H1 (cell line): ENCODE data around the gene PRKCSH. TPM values are rescaled to one million over a fixed set of nuclear protein-coding genes. Genes with fewer than 3 reads are reported as not detected.

Experiments
- CTCF ChIA-PET: fragments of 300-600 bp; sonication (Branson Sonifier 250); formaldehyde crosslinking; loops from one replicate; lab custom pipeline; 2021; ENCODE audit not compliant: partially characterized antibody; lab: Charles Lee
- POLR2A ChIA-PET: fragments of 300-600 bp; sonication (Branson Sonifier 250); formaldehyde crosslinking; loops from one replicate; lab custom pipeline; 2021; ENCODE audit warnings: inconsistent platforms; ENCODE audit not compliant: partially characterized antibody; lab: Charles Lee
- DNase-seq, 2 experiments: peaks; one replicate each; pipeline versions ENCODE4 v3.0.0 to v3.0.0-alpha.2; 2010 to 2022; ENCODE audit warnings: low spot score in 2 of 2, low read depth in 1 of 2, mixed read lengths in 1 of 2
- FAIRE-seq: peaks from 2 replicates; lab custom pipeline; 2011; peaks lifted over from hg19 to GRCh38; lab: Jason Lieb, UNC
- H2AFZ ChIP-seq: 2 replicates; pipeline ENCODE4 v1.8.1; 2012; ENCODE audit warnings: low read length, inconsistent platforms
- H2AK5ac ChIP-seq: 2 replicates; pipeline ENCODE4 v1.6.1; 2013; ENCODE audit warnings: low read depth, low read length
- H2BK120ac ChIP-seq: replicated peaks from 2 replicates; pipeline ENCODE3; 2013; ENCODE audit warnings: low read depth, low read length, inconsistent platforms
- H2BK12ac ChIP-seq: 2 replicates; pipeline ENCODE4 v1.6.1; 2013; ENCODE audit warnings: low read depth, low read length
- H2BK15ac ChIP-seq: 2 replicates; pipeline ENCODE4 v1.6.1; 2013; ENCODE audit warnings: low read length
- H2BK20ac ChIP-seq: 2 replicates; pipeline ENCODE4 v1.6.1; 2013; ENCODE audit warnings: low read length
- H2BK5ac ChIP-seq: 2 replicates; pipeline ENCODE4 v1.6.1; 2013; ENCODE audit warnings: low read depth, low read length
- H3K14ac ChIP-seq: 2 replicates; pipeline ENCODE4 v1.6.1; 2013; ENCODE audit warnings: inconsistent platforms; ENCODE audit not compliant: insufficient read length
- H3K18ac ChIP-seq: 2 replicates; pipeline ENCODE4 v1.6.1; 2013; ENCODE audit warnings: low read length; ENCODE audit errors: extremely low read depth
- H3K23ac ChIP-seq: 2 replicates; pipeline ENCODE4 v1.6.1; 2013; ENCODE audit warnings: inconsistent platforms; ENCODE audit not compliant: insufficient read length
- H3K23me2 ChIP-seq: 2 replicates; pipeline ENCODE4 v1.6.1; 2013; ENCODE audit warnings: low read depth, low read length
- H3K27ac ChIP-seq: 2 replicates; pipeline ENCODE4 v1.6.1; 2011; ENCODE audit warnings: low read depth, low read length, inconsistent platforms
- H3K27me3 ChIP-seq, 4 experiments: replicated peaks in 1 of 4; 1 replicate in 1 of 4; 2 replicates in 3 of 4; pipeline versions ENCODE4 v1.6.1 to v1.8.1; 2011 to 2013; ENCODE audit warnings: low read length in 3 of 4, mild to moderate bottlenecking in 3 of 4, inconsistent platforms in 2 of 4, mixed read lengths in 2 of 4, moderate library complexity in 1 of 4; ENCODE audit not compliant: control insufficient read depth in 3 of 4, insufficient read depth in 3 of 4; ENCODE audit errors: extremely low read depth in 1 of 4
- H3K36me3 ChIP-seq, 4 experiments: 2 replicates each; pipeline versions ENCODE4 v1.6.1 to v1.8.1; 2011 to 2013; ENCODE audit warnings: mild to moderate bottlenecking in 4 of 4, low read length in 3 of 4, moderate library complexity in 2 of 4, control low read depth in 1 of 4, inconsistent platforms in 1 of 4; ENCODE audit not compliant: insufficient read depth in 4 of 4, control insufficient read depth in 2 of 4
- H3K4ac ChIP-seq: replicated peaks from 2 replicates; pipeline ENCODE3; 2013; ENCODE audit warnings: low read length, low read depth, mixed read lengths, inconsistent platforms; ENCODE audit not compliant: insufficient read length
- H3K4me1 ChIP-seq, 4 experiments: replicated peaks in 1 of 4; 1 replicate in 1 of 4; 2 replicates in 3 of 4; pipeline versions ENCODE4 v1.6.1 to v1.8.1; 2011 to 2013; ENCODE audit warnings: low read length in 3 of 4, inconsistent platforms in 2 of 4, mixed read lengths in 1 of 4; ENCODE audit not compliant: insufficient read depth in 4 of 4, control insufficient read depth in 3 of 4
- H3K4me2 ChIP-seq, 2 experiments: 2 replicates each; pipeline versions ENCODE4 v1.6.1 to v1.8.1; 2011 to 2013; ENCODE audit warnings: low read depth in 2 of 2, low read length in 2 of 2, control low read depth in 1 of 2, inconsistent platforms in 1 of 2, mild to moderate bottlenecking in 1 of 2; ENCODE audit not compliant: insufficient read depth in 1 of 2
- H3K4me3 ChIP-seq, 4 experiments: fragments of 200-600, 300-600 bp in 1 of 4; sonication (generic), shearing (Covaris generic), sonication (Bioruptor Twin) in 1 of 4; 2 replicates each; pipeline versions ENCODE4 v1.5.1 to v1.8.1; 2011 to 2016; ENCODE audit warnings: low read length in 4 of 4, low read depth in 3 of 4, control low read depth in 2 of 4, inconsistent platforms in 2 of 4, mild to moderate bottlenecking in 2 of 4, mixed read lengths in 1 of 4, moderate library complexity in 1 of 4; ENCODE audit not compliant: insufficient read depth in 2 of 4; ENCODE audit errors: extremely low read depth in 1 of 4
- H3K56ac ChIP-seq: replicated peaks from 2 replicates; pipeline ENCODE3; 2013; ENCODE audit warnings: low read depth, mild to moderate bottlenecking, mixed read lengths, low read length, inconsistent platforms; ENCODE audit not compliant: insufficient read length
- H3K79me1 ChIP-seq: 2 replicates; pipeline ENCODE4 v1.6.1; 2013; ENCODE audit warnings: low read depth, low read length, control low read depth
- H3K79me2 ChIP-seq, 2 experiments: 2 replicates each; pipeline versions ENCODE4 v1.6.1 to v1.8.1; 2012 to 2013; ENCODE audit warnings: low read length in 2 of 2, mild to moderate bottlenecking in 2 of 2, inconsistent platforms in 1 of 2; ENCODE audit not compliant: insufficient read depth in 2 of 2, control insufficient read depth in 1 of 2
- H3K9ac ChIP-seq, 4 experiments: replicated peaks in 1 of 4; 1 replicate in 1 of 4; 2 replicates in 3 of 4; pipeline versions ENCODE4 v1.6.1 to v1.8.1; 2011 to 2013; ENCODE audit warnings: low read depth in 3 of 4, low read length in 3 of 4, control low read depth in 2 of 4, mild to moderate bottlenecking in 2 of 4, moderate library complexity in 2 of 4, inconsistent platforms in 1 of 4; ENCODE audit errors: extremely low read depth in 1 of 4
- H3K9me3 ChIP-seq, 2 experiments: 2 replicates each; pipeline versions ENCODE4 v1.6.1 to v1.8.1; 2012 to 2013; ENCODE audit warnings: mild to moderate bottlenecking in 2 of 2, moderate library complexity in 2 of 2, control low read depth in 1 of 2, inconsistent platforms in 1 of 2, low read depth in 1 of 2, low read length in 1 of 2, mixed read lengths in 1 of 2; ENCODE audit not compliant: insufficient read depth in 2 of 2
- H4K20me1 ChIP-seq, 2 experiments: replicated peaks in 1 of 2; 2 replicates each; pipeline versions ENCODE3 to v1.8.1; 2011 to 2013; ENCODE audit warnings: inconsistent platforms in 2 of 2, low read length in 2 of 2, mild to moderate bottlenecking in 1 of 2; ENCODE audit not compliant: insufficient read depth in 2 of 2, control insufficient read depth in 1 of 2
- H4K5ac ChIP-seq: 2 replicates; pipeline ENCODE4 v1.6.1; 2013; ENCODE audit warnings: low read length, low read depth, mixed read lengths, inconsistent platforms; ENCODE audit not compliant: insufficient read length
- H4K8ac ChIP-seq: 2 replicates; pipeline ENCODE4 v1.8.0; 2013; ENCODE audit warnings: mild to moderate bottlenecking, moderate library complexity, low read length, inconsistent platforms; ENCODE audit not compliant: insufficient read depth; ENCODE audit errors: extremely low read depth
- H4K91ac ChIP-seq: replicated peaks from 2 replicates; pipeline ENCODE3; 2013; ENCODE audit warnings: low read length, mixed read lengths, inconsistent platforms; ENCODE audit not compliant: insufficient read length
- CHD1 ChIP-seq: IDR thresholded peaks from 2 replicates; pipeline ENCODE4 v1.6.1; 2012; ENCODE audit warnings: low read depth, low read length, improper control_type of control experiment
- KDM5A ChIP-seq: fragments of 200-600 bp; IDR thresholded peaks from 2 replicates; pipeline ENCODE4 v1.7.1; 2012; ENCODE audit warnings: mild to moderate bottlenecking, low read length, inconsistent platforms, mixed read lengths
- NRF1 ChIP-seq: IDR thresholded peaks from 2 replicates; pipeline ENCODE4 v1.6.1; 2011; ENCODE audit warnings: mild to moderate bottlenecking, low read depth, low read length, improper control_type of control experiment
- RBBP5 ChIP-seq: IDR thresholded peaks from 2 replicates; pipeline ENCODE4 v1.7.1; 2012; ENCODE audit warnings: low read depth, mild to moderate bottlenecking, inconsistent platforms, low read length, moderate library complexity, borderline replicate concordance
- RXRA ChIP-seq: IDR thresholded peaks from 2 replicates; pipeline ENCODE4 v1.6.1; 2011; ENCODE audit warnings: low read depth, mild to moderate bottlenecking, low read length, moderate library complexity; ENCODE audit not compliant: insufficient read depth
- SIN3A ChIP-seq, 2 experiments: IDR thresholded peaks in 1 of 2; conservative IDR thresholded peaks in 1 of 2; 2 replicates each; pipeline ENCODE4 v1.6.1; 2011 to 2012; ENCODE audit warnings: low read length in 2 of 2, improper control_type of control experiment in 1 of 2, low read depth in 1 of 2, mild to moderate bottlenecking in 1 of 2
- WGBS, 2 experiments: shearing (Covaris generic) in 1 of 2; methylation state at CpG; one replicate each; pipeline versions ENCODE4 v1.1.6 to v1.1.7; 2013 to 2015; ENCODE audit warnings: low lambda C conversion rate in 2 of 2, mixed read lengths in 2 of 2, inconsistent platforms in 1 of 2, low coverage in 1 of 2, missing lambda C conversion rate in 1 of 2; ENCODE audit not compliant: insufficient replicate concordance in 2 of 2, insufficient coverage in 1 of 2, insufficient read length in 1 of 2; ENCODE audit errors: extremely low coverage in 1 of 2, missing lambda C conversion rate in 1 of 2; 5-methylcytosine and 5-hydroxymethylcytosine counted together
- polyA plus RNA-seq, 7 experiments: library from polyadenylated mRNA; depleted of rRNA in 3 of 7; stranded (reverse) in 5 of 7; unstranded in 2 of 7; fragments of >200 nt in 5 of 7; fragments of 200-250 nt in 2 of 7; gene quantifications; 1 replicate in 5 of 7; 2 replicates in 1 of 7; 4 replicates in 1 of 7; pipeline versions ENCODE4 v1.2.1 to v1.2.3, GENCODE V29; 2011 to 2013; ENCODE audit warnings: missing spikeins in 2 of 7, mixed read lengths in 2 of 7
- total RNA-seq: library from RNA; stranded (reverse); fragmentation: NEBNext Ultra II Directional; extraction: Animal tissue kit (Norgen Biotek cat#: 25700); gene quantifications from 2 replicates; pipeline ENCODE4 v1.2.1, GENCODE V29; 2021
- TF ChIP-seq, protein P1 (sequence below), 3 experiments: IDR thresholded peaks; 1 replicate in 2 of 3; 2 replicates in 1 of 3; pipeline versions ENCODE4 v1.5.1 to v1.6.1; 2011; ENCODE audit warnings: low read length in 3 of 3, mild to moderate bottlenecking in 3 of 3, inconsistent platforms in 2 of 3, low read depth in 1 of 3, moderate library complexity in 1 of 3; ENCODE audit not compliant: insufficient read depth in 1 of 3; ENCODE audit errors: control extremely low read depth in 1 of 3

The PRKCSH gene
- total and polyA plus RNA-seq, 2 of the 8 experiments (the other 6 are each of a cell fraction or from before 2014, with no cell fraction given): 97.2 to 337 TPM

DNA sequence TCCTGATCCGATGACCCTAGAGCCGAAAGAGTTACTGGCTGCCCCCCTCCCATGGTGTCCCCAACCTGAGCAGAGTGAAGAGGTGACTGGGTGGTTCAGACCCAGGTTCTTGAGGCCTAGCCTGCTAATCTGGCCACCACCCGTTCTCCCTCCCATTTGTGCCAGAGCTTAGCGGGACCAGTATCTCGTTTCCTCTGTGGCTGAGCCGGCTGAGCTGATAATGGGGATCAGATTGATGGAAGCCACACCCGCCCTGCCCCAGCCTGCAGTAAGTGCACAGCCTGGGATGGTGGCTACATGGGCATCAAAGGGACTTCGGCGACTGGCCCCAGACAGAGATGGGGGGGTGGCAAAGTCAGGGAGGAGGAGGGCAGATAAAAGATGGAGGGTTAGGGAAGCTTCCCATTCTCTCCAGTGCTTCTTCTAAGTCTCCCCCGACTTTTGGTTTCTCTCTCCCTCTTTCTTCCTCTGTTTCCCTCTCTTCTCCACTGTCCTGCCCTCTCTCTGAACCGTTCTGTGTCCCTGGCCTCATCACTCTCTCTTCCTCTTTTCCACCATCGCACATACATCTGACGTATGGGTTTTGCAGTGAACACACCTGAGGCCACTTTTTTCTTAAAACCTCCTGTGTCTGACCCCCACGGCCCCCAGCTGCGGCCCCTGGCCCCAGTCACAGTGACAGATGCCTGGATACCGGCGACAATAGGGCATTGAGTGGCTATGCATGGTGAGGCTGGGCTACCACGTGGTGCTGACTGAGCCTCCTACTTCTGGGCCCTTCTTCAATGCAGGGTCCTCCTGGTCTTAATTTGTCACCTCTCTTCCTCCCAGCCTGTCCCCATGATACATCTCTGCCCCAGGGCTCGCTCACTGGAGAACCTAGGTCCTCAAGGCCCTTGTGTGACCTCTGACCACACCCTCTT is 43.0 kb downstream of the PRKCSH start:
- H3K23me2 ChIP-seq: peaks cover 7% of the 10 kb centered on the region; the same call in 1 of the 2 replicates
- no peaks in the 10 kb centered on the region for H3K79me2 ChIP-seq
- POLR2A ChIA-PET: interaction anchor here (1.1 to 3.0 kb wide), 3 partner anchors 56 to 218 kb away, joined by 3 to 11 read pairs (median 5); partner anchors contain the start of gene RGL3
- no peak overlapping the region for H3K4ac ChIP-seq
- peak overlapping the region; percentile 68 for H3K18ac ChIP-seq
- no peaks in the 10 kb centered on the region; a peak in 1 of 8 replicates for H3K36me3 ChIP-seq
- peaks cover 20 to 26% (median 23%) of the 10 kb centered on the region in 4 experiments for H3K27me3 ChIP-seq
- CTCF ChIA-PET: interaction anchor here (0.5 to 1.9 kb wide), 5 partner anchors 19 to 1018 kb away, joined by 3 to 11 read pairs (median 4); no protein-coding TSS in a partner anchor
- no peak overlapping the region for H3K23ac ChIP-seq
- 0 out of 2 replicates have a peak overlapping the region, but pooled peaks have one; percentile 75 for H2AK5ac ChIP-seq
- H3K14ac ChIP-seq: no peak overlapping the region
- no peak overlapping the region for H2BK120ac ChIP-seq
- DNase-seq: no peak
- no peak overlapping the region for H2BK20ac ChIP-seq
- no peak overlapping the region for H2BK5ac ChIP-seq
- 84% methylated on average over 16 of the region's 19 CpGs; no CpG with 5 or more reads in 1 of the 2 experiments for WGBS, 2 experiments
- H3K9me3 ChIP-seq: no peaks in the 10 kb centered on the region; a peak in 1 of 4 replicates
- 0 out of 4 replicates have a peak overlapping the region, but pooled peaks of 1 of the 2 experiments have one; percentile 34 for H3K4me2 ChIP-seq
- no peak overlapping the region for H2AFZ ChIP-seq
- FAIRE-seq: no peak
- H4K91ac ChIP-seq: peak overlapping the region; percentile 70
- H3K79me1 ChIP-seq: no peaks in the 10 kb centered on the region
- no peak overlapping the region for H3K56ac ChIP-seq
- no peak overlapping the region for H3K9ac ChIP-seq
- H4K8ac ChIP-seq: no peak overlapping the region
- H2BK12ac ChIP-seq: peak overlapping the region; percentile 60; the same call in 1 of the 2 replicates
- H3K4me3 ChIP-seq: peak overlapping the region in 1 of 4 experiments; percentile 58; a peak in 3 of 8 replicates
- H2BK15ac ChIP-seq: peak overlapping the region; percentile 67; the same call in 1 of the 2 replicates
- no peak overlapping the region for H4K5ac ChIP-seq
- H4K20me1 ChIP-seq: peaks cover 0 to 6% of the 10 kb centered on the region in 2 experiments
- peaks cover 0 to 17% (median 5%) of the 10 kb centered on the region in 4 experiments; a peak in 5 of 7 replicates for H3K4me1 ChIP-seq
- no peak overlapping the region for H3K27ac ChIP-seq
- no peak for TF ChIP-seq RBBP5
- no peak for TF ChIP-seq NRF1
- no peak for TF ChIP-seq SIN3A (conservative IDR thresholded peaks at IDR 0.05 in 1 of 2, IDR thresholded peaks at IDR 0.05 in 1 of 2; ENCODE audit: low read depth in 1 of 2, low read length in 2 of 2)
- no peak for TF ChIP-seq RXRA
- no peak for TF ChIP-seq KDM5A
- TF ChIP-seq, protein P1, sequence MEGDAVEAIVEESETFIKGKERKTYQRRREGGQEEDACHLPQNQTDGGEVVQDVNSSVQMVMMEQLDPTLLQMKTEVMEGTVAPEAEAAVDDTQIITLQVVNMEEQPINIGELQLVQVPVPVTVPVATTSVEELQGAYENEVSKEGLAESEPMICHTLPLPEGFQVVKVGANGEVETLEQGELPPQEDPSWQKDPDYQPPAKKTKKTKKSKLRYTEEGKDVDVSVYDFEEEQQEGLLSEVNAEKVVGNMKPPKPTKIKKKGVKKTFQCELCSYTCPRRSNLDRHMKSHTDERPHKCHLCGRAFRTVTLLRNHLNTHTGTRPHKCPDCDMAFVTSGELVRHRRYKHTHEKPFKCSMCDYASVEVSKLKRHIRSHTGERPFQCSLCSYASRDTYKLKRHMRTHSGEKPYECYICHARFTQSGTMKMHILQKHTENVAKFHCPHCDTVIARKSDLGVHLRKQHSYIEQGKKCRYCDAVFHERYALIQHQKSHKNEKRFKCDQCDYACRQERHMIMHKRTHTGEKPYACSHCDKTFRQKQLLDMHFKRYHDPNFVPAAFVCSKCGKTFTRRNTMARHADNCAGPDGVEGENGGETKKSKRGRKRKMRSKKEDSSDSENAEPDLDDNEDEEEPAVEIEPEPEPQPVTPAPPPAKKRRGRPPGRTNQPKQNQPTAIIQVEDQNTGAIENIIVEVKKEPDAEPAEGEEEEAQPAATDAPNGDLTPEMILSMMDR (IDR thresholded peaks at IDR 0.05; ENCODE audit: control extremely low read depth in 1 of 3, insufficient read depth in 1 of 3, low read depth in 1 of 3, low read length in 3 of 3): no peak
- TF ChIP-seq CHD1: no peak
